ENCODE measurements around the gene DNER.
"Not testable (repeated sequence)": the region's sequence is repeated elsewhere in the genome, so short reads cannot be mapped to it uniquely, and the experiment has no call there.

Gene DNER

DNA sequence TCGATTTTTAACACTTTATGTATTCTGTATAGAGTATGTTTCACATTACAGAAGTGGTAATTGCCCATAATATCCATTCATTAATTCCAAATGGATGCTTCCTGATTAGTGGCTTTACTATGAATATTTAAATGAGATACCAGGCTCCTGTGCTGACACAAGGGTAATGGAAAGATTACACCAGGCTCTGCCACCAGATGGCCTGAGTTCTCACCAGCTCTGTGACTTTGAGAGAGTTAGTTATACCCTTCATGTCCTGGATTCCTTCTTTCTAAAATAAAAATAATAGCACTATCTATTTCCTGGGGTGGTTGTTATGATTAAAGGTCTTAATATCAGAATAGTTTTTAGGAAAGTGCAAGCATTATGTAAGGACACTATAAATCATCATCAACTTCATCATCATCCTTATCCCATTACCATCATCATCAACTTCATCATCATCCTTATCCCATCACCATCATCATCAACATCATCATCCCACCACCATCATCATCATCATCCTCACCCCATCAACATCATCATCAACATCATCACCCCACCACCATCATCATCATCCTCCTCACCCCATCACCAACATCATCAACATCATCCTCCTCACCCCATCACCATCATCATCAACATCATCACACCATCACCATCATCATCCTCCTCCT is 151.8 kb downstream of the DNER start:
- DNase-seq (ENCODE audit: low spot score) = no peak

DNA sequence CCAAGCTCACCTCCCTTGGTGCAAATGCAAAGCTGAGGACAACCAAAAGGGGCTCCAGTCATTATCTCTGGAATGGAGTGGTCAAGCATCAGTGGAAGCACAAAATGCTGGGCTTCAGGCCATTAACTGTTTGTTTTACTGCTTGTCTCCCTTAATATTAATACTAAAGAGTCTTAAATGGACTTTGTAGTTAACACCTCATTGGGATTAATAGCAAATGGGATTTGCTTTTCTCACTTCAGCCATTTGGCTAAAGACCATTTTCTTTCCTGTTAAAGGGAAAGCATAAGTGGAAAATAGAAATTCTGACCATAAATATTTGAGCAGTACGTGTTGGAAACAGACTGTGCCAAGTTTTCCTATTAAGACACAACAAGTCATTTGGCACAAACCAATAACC is 154.4 kb downstream of the DNER start:
- no peak for DNase-seq (ENCODE audit: low spot score)

DNA sequence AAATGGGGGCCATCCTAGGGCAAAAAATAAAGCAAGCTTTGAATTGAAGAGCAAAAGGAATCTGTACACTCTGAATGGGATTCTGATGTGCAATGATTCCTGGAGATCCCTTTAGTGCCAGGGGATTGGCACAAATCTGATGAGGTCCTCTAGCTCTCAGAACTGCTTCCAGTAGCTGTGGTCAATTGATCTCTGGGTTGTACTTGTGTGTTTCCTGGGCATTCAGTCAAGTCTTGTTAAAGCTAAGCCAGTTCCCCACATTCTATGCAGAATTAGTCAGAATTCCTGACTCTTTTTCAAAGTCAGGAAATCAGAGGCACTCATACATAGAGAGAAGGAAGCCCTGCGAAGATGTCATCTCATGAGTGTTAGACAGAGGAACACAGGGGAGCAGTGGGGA is 161.3 kb downstream of the DNER start:
- no peak for DNase-seq (ENCODE audit: low spot score)

- DNase-seq (ENCODE audit: low spot score) = no peak
Observed at GRCh38 chr2:229543176-229543873, 171.0 kb downstream of the DNER start.

GRCh38 chr2:229539628-229540027 is 174.7 kb downstream of the DNER start:
- no peak for DNase-seq (ENCODE audit: low spot score)

GRCh38 chr2:229531594-229531993 is 182.8 kb downstream of the DNER start:
- no peak for DNase-seq (ENCODE audit: low spot score)

GRCh38 chr2:229530434-229530833 is 183.9 kb downstream of the DNER start:
- DNase-seq (ENCODE audit: low spot score) = no peak

DNA sequence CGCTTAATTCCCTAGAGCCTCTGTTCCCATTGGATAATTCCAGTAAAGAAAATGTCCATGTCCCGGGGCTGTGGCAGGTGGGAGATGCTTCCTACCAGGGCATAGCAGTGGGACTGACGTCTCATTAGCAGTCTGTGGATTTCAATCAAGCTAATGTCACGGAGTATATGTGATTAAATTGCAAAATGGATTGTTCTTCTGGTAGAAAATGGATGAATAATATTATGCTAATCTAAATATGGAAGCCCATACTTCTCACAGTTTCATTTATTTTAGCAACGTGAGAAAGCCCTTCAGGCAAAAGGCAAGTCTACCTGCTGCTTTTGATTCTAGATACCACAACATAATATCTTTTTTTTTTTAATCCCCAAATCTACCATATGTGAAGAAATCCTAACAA is 185.5 kb downstream of the DNER start:
- DNase-seq (ENCODE audit: low spot score) = no peak

GRCh38 chr2:229526951-229527350 is 187.4 kb downstream of the DNER start:
- DNase-seq (ENCODE audit: low spot score) = no peak

GRCh38 chr2:229524799-229525198 is 189.6 kb downstream of the DNER start:
- DNase-seq (ENCODE audit: low spot score) = no peak

GRCh38 chr2:229523663-229524062 is 190.7 kb downstream of the DNER start:
- DNase-seq (ENCODE audit: low spot score) = no peak

- no peak for DNase-seq (ENCODE audit: low spot score)
Observed at GRCh38 chr2:229521576-229521975, 192.8 kb downstream of the DNER start.

GRCh38 chr2:229520691-229521096 is 193.7 kb downstream of the DNER start:
- DNase-seq (ENCODE audit: low spot score) = no peak

DNA sequence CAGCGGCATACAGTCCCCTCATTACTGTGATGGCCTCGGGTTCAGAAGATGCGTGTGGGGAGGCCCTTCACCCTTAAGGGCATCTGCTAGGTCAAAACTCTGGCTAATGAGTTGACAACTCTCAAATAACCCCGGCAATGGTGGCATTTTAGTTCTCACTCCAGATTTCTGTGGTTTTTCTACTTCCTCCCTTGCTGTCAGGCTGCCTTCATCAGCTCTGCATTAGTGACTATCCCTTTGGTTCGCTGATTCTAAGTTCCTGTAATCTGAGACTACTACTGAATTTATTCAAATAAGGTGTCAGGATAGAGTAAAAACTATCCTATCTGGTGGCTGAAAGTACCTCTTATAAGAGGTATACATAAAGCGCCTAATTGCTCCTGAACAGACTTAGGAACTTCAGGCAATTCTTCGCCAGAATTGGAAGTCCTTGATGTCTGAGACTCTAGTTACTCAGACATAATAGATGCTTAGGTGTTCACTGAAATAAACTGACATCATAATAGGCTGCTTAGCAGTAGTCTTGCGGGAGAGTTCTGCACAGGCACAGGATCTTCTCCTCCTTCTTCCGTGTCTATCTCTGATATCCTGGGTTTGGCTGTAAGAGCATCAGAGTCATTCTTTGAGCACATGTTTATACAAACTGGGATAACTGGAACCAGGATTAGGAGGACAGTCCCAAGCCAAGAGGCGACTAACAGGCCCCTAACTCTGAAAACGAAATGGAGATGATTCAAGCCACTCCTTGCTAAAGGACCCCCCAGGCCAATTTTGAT is 194.5 kb downstream of the DNER start:
- no peak for DNase-seq (ENCODE audit: low spot score)

GRCh38 chr2:229514273-229514895 is 200.0 kb downstream of the DNER start:
- no peak for DNase-seq (ENCODE audit: low spot score)

- DNase-seq (ENCODE audit: low spot score) = no peak
Observed at GRCh38 chr2:229511524-229511923, 202.8 kb downstream of the DNER start.

- not testable (repeated sequence) for DNase-seq (ENCODE audit: low spot score)
Observed at GRCh38 chr2:229506699-229507098, 207.7 kb downstream of the DNER start.

GRCh38 chr2:229501051-229501794 is 213.1 kb downstream of the DNER start:
- no peak for DNase-seq (ENCODE audit: low spot score)

GRCh38 chr2:229492034-229492433 is 222.3 kb downstream of the DNER start:
- DNase-seq (ENCODE audit: low spot score) = no peak

DNA sequence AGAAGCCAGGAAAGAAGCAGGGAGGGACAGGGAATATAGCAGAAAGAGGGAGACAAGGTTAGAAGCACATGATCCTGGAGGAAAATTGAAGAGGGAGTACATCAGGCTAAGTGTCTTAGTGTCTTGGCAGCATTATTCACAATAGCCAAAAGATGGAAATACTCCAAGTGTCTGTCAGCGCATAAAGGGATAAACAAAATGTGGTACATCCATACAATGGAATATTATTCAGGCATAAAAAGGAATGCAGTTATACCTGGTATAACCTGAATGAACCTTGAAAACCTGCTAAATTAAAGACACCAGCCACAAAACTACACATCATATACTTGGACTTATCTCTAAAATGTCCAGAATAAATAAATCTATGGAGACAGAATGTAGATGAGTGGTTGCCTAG is 224.2 kb downstream of the DNER start:
- no peak for DNase-seq (ENCODE audit: low spot score)

- no peak for DNase-seq (ENCODE audit: low spot score)
Observed at GRCh38 chr2:229489016-229489415, 225.3 kb downstream of the DNER start.

- DNase-seq (ENCODE audit: low spot score) = no peak
Observed at GRCh38 chr2:229488232-229488631, 226.1 kb downstream of the DNER start.
